GM18517 (cell line): ENCODE data around the gene ABCA3.
"Not testable (repeated sequence)": the region's sequence is repeated elsewhere in the genome, so short reads cannot be mapped to it uniquely, and the experiment has no call there.

Experiments used
- ATAC-seq: cut with Tn5 transposase; IDR thresholded peaks from one replicate; pipeline ENCODE4 v1.9.1; 2021; ENCODE audit warnings: mild to moderate bottlenecking, moderate library complexity; ENCODE audit not compliant: unreplicated experiment

The ABCA3 gene

GRCh38 chr16:2263026-2263425, 77.5 kb downstream of the ABCA3 start:
- not testable (repeated sequence) for ATAC-seq

DNA sequence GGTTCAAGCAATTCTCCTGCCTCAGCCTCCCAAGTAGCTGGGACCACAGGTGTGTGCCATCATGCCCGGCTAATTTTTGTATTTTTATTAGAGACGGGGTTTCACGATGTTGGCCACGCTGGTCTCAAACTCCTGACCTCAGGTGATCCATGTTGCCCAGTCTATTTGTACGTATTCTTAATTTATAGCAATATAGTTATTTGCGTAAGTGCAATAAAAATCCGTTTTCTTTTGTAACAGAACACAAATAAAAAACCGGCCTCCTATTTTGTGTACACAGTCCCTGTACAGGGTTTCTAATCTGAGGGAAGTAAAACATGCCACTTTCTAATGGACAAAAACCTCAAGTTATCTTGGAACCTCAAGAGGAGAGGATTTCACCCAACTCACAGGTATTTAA, 80.3 kb downstream of the ABCA3 start:
- no peak for ATAC-seq

DNA sequence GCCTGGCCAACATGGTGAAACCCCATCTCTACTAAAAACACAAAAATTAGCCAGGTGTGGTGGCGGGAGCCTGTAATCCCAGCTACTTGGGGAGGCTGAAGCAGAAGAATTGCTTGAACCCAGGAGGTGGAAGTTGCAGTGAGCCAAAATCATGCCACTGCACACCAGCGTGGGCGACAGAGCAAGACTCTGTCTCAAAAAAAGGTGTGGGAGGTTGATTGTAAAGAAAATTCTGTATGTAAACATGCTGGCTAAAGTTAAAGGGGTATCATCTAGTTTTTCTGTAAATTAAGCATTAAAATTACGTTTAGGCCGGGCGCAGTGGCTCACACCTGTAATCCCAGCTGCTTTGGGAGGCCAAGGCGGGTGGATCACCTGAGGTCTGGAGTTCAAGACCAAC, 82.0 kb downstream of the ABCA3 start:
- not testable (repeated sequence) for ATAC-seq

- no peak for ATAC-seq
Observed at GRCh38 chr16:2257726-2258125, 82.8 kb downstream of the ABCA3 start.

- ATAC-seq: no peak
Observed at GRCh38 chr16:2256531-2257140, 83.9 kb downstream of the ABCA3 start.

DNA sequence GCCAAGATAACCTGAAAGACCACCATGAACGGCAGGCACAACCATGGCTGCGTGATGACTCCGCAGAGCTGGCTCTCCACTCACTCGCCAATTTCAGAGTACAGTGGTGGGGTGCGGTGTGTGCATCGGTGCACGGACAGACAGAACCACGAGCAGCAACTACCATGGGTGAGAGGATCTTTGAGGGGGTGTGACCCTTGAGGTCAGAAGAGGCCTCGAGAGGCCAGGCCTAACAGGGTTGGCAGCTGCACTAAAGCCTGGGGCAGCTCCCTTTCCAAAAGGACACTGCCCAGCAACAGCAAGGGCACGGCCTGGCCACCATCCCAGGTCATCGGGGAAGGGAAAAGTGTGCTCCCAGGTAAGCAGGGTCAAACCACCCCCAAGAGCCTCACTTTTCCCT, 87.2 kb downstream of the ABCA3 start:
- no peak for ATAC-seq

GRCh38 chr16:2252806-2253148, 87.8 kb downstream of the ABCA3 start:
- ATAC-seq: no peak

- peak; percentile 77 for ATAC-seq
Observed at GRCh38 chr16:2251296-2252111, 89.0 kb downstream of the ABCA3 start, which contains the start of gene ECI1. Gene ECI1, minus strand, starts transcription at chr16:2251587. Its CDS starts 21 bp downstream, at chr16:2251566.

DNA sequence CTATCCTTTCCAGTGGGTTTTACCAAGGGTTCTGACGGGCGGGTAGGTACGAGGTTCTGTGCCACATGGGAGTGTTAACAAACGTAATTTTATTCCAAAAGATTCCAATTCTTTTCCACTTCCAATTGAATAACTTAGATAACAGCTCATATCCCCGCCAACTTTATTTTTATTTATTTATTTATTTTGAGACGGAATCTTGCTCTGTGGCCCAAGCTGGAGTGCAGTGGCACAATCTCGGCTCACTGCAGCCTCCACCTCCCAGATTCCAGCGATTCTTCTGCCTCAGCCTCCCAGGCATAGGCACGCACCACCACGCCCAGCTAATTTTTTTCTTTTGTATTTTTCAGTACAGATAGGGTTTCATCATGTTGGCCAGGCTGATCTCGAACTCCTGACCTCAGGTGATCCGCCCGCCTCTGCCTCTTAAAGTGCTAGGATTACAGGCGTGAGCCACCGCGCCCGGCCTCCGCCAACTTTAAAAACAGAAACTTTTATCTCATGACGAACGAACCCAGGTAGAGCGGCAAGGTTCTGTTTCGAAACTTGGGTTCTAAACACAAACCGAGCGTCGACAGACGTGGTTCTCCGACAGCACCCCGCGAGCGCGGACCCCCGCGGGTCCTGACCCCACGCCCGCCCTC, 89.8 kb downstream of the ABCA3 start:
- ATAC-seq: no peak

DNA sequence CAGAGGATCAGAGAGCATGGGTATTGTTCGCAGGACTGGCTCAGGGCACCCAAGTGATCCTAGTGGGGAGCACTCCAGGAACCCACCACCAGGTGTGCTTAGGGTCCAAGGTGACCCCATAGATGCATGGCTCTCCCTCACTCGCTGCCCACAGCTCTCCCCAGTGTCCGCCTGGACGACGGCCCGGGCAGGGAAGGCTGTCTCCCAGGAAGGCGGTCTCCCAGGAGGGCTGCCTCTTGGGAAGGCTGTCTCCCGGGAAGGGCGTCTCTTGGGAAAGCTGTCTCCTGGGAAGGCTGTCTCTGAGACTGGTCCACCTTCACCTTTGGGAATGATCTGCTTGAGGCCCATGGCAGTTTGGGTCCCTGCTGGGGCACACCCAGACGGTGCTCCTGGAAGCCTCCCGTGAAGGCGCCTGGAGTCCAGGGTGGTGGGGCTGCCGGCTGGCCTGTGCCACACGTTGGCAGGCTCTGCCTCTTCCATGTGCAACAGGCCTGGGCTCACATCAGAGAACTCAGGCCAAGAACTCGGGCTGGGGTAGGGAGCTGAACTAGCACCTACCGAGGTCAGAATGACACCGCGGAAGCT, 94.1 kb downstream of the ABCA3 start:
- no peak for ATAC-seq

DNA sequence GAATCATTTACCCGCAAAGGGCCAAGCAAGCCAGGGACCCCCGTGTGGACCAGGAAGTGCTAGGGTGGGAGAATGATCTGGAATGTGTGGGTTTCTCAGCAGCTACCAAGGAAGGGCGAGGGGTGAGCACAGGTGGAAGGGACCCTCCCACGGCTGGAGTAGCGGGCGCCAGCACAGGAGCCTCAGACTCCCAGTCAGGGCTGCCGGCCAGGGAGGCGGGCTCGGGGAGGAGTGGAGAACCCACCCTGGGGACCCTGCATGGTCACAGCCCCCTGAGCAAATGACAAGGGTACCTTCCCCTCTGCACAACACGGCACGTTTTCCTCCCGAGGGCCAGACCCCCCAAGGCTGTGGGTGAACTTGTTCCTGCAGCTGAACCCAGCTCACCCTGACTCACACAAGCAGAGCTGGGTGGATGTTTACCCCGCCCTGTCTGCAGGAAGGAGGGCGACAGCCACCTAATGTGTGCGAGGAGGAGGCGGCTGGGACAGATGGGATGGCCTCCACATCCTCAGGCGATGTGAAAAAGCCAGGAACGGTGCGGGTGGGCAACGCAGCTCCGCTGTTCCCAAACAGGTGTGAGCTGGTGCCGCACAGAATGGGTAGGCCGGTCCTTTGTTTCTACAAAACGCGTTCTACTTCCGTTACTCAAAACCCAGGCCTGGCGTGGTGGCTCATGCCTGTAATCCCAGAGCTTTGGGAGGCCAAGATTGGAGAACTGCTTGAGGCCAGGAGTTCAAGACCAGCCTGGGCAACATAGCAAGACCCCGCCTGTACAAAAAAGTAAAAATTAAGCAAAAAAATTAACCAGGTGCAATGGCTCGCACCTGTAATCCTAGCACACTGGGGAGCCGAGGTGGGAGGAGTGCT, 95.4 kb downstream of the ABCA3 start:
- no peak for ATAC-seq

- no peak for ATAC-seq
Observed at GRCh38 chr16:2244301-2244700, 96.2 kb downstream of the ABCA3 start.

DNA sequence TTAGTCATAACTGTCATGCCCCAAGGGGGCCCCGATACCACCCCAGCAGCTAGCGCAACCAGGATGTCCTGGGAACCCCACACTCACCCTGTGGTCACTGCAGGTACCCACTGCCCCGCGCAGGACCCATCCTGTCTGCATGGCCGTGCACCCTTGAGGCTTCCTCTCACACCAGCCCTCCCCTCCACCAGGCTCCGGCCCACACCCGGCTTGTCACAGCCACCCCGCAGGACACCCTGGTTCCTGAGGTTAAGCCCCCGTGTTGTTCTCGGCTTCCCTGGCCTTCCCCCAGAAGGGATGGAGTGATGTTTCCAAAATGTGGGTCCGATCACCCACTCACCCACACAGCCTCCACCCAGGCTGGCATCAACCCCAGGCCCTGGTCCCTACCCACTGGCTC, 96.7 kb downstream of the ABCA3 start:
- no peak for ATAC-seq

- no peak for ATAC-seq
Observed at GRCh38 chr16:2243031-2243528, 97.4 kb downstream of the ABCA3 start.

DNA sequence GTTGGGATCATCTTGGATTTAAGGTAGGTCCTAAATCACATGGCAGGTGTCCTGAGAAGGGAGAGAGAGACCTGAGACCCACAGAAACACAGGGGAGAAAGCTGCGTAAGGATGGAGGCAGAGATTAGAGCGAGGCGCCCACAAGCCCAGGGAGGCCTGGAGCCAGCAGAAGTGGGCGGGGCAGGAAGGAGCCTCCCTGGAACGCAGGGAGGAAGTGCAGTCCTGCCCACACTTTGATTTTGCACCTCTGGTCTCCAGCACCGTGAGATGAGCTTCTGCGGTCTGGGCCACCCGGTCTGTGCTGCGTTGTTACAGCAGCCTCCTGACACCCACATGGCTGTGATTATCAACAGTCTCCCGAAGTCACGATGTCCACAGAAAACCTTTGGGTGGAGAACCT, 97.9 kb downstream of the ABCA3 start:
- ATAC-seq: no peak

DNA sequence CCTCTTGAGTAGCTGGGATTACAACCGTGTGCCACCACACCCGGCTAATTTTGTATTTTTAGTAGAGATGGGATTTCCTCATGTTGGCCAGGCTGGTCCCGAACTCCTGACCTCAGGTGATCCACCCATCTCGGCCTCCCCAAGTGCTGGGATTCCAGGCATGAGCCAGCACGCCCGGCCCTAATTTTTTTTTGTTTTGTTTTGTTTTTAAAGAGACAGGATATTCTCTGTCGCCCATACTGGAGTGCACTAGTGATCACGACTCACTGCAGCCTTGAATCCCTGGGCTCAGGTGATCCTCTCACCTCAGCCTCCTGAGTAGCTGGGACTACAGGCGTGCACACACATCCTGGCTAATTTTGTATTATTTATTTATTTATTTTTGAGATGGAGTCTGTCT, 100.2 kb downstream of the ABCA3 start:
- ATAC-seq: not testable (repeated sequence)

- no peak for ATAC-seq
Observed at GRCh38 chr16:2238838-2239675, 101.5 kb downstream of the ABCA3 start.

DNA sequence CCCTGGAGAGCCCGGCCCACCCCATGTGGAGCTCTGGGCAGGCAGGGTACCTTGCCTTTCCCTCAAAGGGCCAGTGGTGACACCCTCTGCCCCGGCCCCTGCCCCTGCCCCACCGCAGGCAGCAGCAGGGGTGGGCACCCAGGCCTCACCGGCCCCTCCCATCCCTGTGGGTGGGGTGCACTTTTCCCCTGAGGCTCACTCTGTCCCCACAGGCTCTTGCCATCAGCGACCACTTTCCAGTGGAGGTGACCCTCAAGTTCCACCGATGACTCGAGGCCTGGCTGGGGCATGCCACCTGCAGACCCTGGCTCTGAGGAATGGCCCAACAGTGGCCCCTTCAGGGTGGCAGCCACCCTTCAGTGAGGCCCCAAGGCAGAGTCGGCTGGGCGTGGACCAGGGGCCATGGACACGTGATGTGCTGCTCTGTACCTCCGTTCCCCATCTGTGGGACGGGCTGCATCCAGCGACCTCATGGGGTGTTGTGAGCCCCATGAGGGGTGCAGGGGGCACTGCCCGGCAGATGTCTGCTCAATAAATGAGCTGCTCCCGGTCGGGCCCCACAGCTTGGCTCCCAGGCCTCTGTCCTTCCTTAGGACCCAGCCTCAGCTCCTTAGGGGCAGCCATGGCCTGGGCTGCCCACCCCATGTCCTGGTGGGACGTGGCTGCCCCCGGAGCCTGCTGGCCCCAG, 102.2 kb downstream of the ABCA3 start:
- ATAC-seq: no peak

DNA sequence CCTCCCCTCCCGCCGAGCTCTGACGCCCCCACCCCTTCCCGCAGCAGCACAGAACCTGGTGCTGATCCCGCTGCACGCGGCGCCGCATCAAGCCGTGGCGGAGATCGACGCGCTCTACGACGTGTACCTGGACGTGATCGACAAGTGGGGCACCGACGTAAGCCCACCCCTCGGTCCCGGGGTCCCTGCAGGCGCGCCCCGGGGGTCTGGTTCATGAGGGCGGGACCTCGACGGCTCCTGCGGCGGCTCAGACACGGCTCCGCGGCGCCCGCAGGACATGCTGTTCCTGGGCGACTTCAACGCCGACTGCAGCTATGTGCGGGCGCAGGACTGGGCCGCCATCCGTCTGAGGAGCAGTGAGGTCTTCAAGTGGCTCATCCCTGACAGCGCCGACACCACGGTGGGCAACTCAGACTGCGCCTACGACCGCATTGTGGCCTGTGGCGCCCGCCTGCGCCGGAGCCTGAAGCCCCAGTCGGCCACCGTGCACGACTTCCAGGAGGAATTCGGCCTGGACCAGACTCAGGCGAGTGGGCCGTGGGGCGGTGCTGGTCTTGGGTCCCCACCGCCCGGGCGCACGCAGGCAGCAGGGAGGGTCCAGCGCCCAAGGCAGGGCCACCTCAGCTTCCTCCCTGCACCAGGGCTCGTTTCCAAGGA, 102.9 kb downstream of the ABCA3 start:
- ATAC-seq: no peak
